ENCODE results near the gene RSPH6A.
"Not testable (repeated sequence)": the region's sequence is repeated elsewhere in the genome, so short reads cannot be mapped to it uniquely, and the experiment has no call there.

RSPH6A gene

GRCh38 chr19:45764475-45764874 lies 50.6 kb downstream of the RSPH6A start:
- no peak for DNase-seq

- DNase-seq = no peak
Observed at GRCh38 chr19:45763691-45764294, 51.3 kb downstream of the RSPH6A start.

GRCh38 chr19:45762870-45763631 lies 52.1 kb downstream of the RSPH6A start:
- no peak for DNase-seq

GRCh38 chr19:45761714-45762113 lies 53.4 kb downstream of the RSPH6A start:
- DNase-seq = no peak

DNA sequence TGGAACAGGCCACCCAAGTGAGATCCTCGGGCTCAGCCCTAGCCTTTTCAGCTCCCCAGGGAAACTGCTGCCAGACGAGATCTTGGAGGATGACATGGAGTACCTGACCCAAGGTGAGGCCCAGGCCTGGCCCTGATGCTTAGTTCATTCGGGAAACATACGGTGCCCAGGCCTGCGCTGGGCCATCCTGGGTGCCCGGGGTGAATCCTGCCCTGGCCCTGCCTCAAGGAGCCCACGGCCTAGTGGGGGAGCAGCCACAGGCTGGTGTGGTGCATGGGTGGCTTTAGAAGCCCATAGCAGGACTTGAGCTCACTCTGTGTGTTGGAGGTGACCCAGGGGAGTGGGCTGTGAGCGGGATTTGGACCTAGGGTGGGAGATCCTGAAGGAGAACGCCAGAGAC lies 56.2 kb downstream of the RSPH6A start:
- DNase-seq = no peak

DNA sequence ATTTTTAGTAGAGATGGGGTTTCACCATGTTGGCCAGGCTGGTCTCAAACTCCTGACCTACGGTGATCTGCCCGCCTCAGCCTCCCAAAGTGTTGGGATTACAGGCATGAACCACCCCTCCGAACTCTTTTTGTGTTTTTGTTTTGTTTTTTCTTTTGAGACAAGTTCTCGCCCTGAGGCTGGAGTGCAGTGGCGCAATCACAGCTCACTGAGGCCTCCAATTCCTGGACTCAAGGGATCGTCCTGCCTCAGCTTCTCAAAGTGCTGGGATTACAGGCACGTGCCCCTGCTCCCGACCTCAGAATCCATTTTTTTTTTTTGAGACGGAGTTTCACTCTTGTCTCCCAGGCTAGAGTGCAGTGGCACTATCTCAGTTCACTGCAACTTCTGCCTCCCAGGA lies 57.4 kb downstream of the RSPH6A start:
- no peak for DNase-seq

DNA sequence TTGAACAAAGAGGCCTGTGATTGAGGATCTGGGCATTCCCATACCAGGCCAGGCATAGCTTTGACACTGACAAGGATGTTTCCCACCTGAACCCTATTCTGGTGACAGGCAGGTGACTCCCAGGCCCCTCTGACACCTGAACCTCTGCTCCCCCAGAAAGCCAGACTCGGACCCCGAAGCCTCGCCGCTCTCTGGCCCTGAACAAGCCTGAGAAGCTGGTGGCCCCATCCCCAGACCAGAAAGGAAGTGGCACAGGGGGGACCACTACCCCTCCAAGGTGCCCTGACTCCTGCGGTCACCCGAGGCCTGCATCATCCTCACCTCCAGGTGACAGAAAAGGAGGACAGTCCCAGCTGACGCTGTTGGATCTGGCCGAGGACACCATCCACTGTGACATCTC lies 60.8 kb downstream of the RSPH6A start:
- no peak for DNase-seq

GRCh38 chr19:45753548-45753947 lies 61.6 kb downstream of the RSPH6A start:
- DNase-seq = no peak

DNA sequence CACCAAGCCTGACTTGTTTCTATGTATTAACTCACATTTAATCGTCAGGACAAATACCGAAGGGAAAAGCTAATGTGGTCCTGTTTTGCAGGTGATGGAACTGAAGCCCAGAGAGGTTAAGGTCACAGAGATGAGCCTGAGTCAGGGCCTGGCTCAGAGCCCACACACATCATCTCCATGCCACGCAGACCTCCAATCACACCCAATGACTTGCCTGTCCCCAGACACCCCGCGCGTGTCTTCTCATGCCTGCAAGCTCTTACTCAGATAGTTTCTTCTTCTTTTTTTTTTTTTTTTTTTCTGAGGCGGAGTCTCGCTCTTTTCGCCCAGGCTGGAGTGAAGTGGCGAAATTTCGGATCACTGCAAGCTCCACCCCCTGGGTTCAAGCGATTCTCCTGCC lies 62.5 kb downstream of the RSPH6A start:
- DNase-seq = no peak

DNA sequence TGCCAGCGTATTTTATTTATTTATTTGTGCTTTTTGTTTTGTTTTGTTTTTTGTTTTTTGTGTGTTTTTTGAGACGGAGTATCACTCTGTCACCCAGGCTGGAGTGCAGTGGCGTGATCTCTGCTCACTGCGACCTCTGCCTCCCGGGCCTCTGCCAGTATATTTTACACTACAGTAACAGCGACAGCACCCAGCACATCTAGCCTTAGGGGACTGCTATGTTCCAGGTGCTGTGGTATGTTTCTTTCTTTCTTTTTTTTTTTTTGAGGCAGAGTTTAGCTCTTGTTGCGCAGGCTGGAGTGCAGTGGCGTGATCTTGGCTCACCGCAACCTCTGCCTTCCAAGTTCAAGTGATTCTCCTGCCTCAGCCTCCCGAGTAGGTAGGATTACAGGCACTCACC lies 63.6 kb downstream of the RSPH6A start:
- DNase-seq = not testable (repeated sequence)

DNA sequence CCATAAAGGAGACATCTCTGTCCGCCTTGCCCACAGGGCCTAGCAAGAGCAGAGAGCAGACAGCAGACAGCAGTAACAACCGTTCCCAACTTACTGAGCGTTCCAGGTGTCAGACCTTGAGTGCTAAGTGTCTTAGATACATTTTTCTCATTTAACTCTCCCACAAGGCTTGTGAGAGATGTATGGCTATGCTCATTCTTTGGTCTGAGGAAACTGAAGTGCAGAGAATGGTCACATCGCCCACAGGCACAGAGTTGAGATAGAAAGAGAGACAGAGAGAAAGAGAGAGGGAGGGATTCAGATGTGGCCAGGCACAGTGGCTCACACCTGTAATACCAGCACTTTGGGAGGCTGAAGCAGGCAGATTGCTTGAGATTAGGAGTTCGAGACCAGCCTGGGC lies 67.6 kb downstream of the RSPH6A start:
- DNase-seq = no peak

DNA sequence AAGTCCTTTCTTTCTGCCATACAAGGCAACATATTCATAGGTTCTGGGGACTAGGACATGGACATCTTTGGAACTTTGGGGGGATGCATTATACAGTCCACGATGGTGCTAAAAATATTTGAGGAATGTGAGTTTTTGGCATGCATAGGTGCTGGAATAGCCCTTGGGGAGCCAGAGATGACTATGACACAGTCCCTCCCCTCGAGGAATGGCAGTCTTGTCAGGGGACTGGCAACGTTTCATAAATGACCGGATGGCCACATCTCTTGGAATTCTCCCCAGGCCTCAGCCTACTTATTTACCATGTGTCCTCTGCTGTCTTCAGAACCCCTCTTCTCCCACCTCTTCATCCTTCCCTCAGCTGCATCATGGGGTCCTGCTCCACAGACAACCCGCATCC lies 68.2 kb downstream of the RSPH6A start:
- DNase-seq = no peak

Measured in stimulated activated CD4-positive, alpha-beta T cell treated with anti-CD3 and anti-CD28 coated beads, Interleukin-4, amount 100 ng/mL, for 4 hours (primary cell).